GM23248 (cell line): Measurements from ENCODE around the gene CLDN2. TPM values are rescaled to one million over a fixed set of nuclear protein-coding genes. Genes with fewer than 3 reads are reported as not detected.

Experiments used
- DNase-seq: peaks from one replicate; pipeline ENCODE4 v3.0.0-alpha.2; 2015
- H2AFZ ChIP-seq: fragments of 200-600 bp; sonication (generic); 2 replicates; pipeline ENCODE4 v1.6.1; 2016; ENCODE audit warnings: antibody characterized with exemption
- H3F3A ChIP-seq: fragments of 200-600 bp; sonication (generic); 2 replicates; pipeline ENCODE4 v1.6.1; 2016; ENCODE audit warnings: mild to moderate bottlenecking, antibody characterized with exemption, mixed run types; ENCODE audit not compliant: insufficient read depth
- H3K27ac ChIP-seq: fragments of 200-600 bp; sonication (generic); 2 replicates; pipeline ENCODE4 v1.5.1; 2016; ENCODE audit warnings: mild to moderate bottlenecking
- H3K27me3 ChIP-seq: fragments of 200-600 bp; sonication (generic); replicated peaks from 2 replicates; pipeline ENCODE4 v1.6.1; 2016; ENCODE audit warnings: mild to moderate bottlenecking; ENCODE audit not compliant: insufficient read depth
- H3K36me3 ChIP-seq: fragments of 200-600 bp; sonication (generic); 2 replicates; pipeline ENCODE4 v1.6.1; 2016; ENCODE audit warnings: low read depth, mild to moderate bottlenecking
- H3K4me1 ChIP-seq: fragments of 200-600 bp; sonication (generic); 2 replicates; pipeline ENCODE4 v1.6.1; 2016; ENCODE audit warnings: mild to moderate bottlenecking; ENCODE audit not compliant: insufficient read depth
- H3K4me2 ChIP-seq: fragments of 200-600 bp; sonication (generic); one replicate; pipeline ENCODE4 v1.6.1; 2016; ENCODE audit warnings: mild to moderate bottlenecking; ENCODE audit not compliant: unreplicated experiment
- H3K4me3 ChIP-seq: fragments of 200-600 bp; sonication (generic); 2 replicates; pipeline ENCODE4 v1.5.1; 2016; ENCODE audit warnings: mild to moderate bottlenecking
- H3K79me2 ChIP-seq: fragments of 200-600 bp; sonication (generic); 2 replicates; pipeline ENCODE4 v1.6.1; 2016; ENCODE audit warnings: mild to moderate bottlenecking; ENCODE audit not compliant: insufficient read depth
- H3K9ac ChIP-seq: fragments of 200-600 bp; sonication (generic); 2 replicates; pipeline ENCODE4 v1.6.1; 2016; ENCODE audit warnings: mild to moderate bottlenecking
- H3K9me2 ChIP-seq: fragments of 200-600 bp; sonication (generic); 2 replicates; pipeline ENCODE4 v1.6.1; 2016; ENCODE audit warnings: mixed run types, mild to moderate bottlenecking, moderate library complexity; ENCODE audit not compliant: insufficient read depth
- H3K9me3 ChIP-seq: fragments of 200-600 bp; sonication (generic); one replicate; pipeline ENCODE4 v1.6.1; 2017; ENCODE audit warnings: low read depth
- H4K20me1 ChIP-seq: fragments of 200-600 bp; sonication (generic); 2 replicates; pipeline ENCODE4 v1.6.0; 2016; ENCODE audit not compliant: insufficient read depth
- EZH2 ChIP-seq: fragments of 200-600 bp; sonication (generic); IDR thresholded peaks from 2 replicates; pipeline ENCODE4 v1.6.1; 2018; ENCODE audit warnings: antibody characterized with exemption, mild to moderate bottlenecking; ENCODE audit not compliant: insufficient read depth, poor library complexity, severe bottlenecking
- EZH2phosphoT487 ChIP-seq: fragments of 200-600 bp; sonication (generic); IDR thresholded peaks from 2 replicates; pipeline ENCODE4 v1.6.1; 2018; ENCODE audit warnings: antibody characterized with exemption, moderate library complexity, mild to moderate bottlenecking, low read depth; ENCODE audit not compliant: insufficient read depth
- WGBS, 2 experiments: methylation state at CpG; one replicate each; pipeline ENCODE4 v1.1.6; 2015 to 2017; ENCODE audit warnings: low lambda C conversion rate in 2 of 2, low coverage in 1 of 2; ENCODE audit errors: missing lambda C conversion rate in 2 of 2; 5-methylcytosine and 5-hydroxymethylcytosine counted together
- in situ Hi-C: fragments of 300-500 bp; cut with MboI; formaldehyde crosslinking; loops from 2 replicates; pipeline ENCODE4 v1.15.0; 2020
- polyA plus RNA-seq: library from polyadenylated mRNA; unstranded; fragments of >200 nt; fragmentation: Nextera tagmentation; extraction: Ambion mirVana; gene quantifications from 2 replicates; pipeline ENCODE4 v1.2.1, GENCODE V29; 2016
- total RNA-seq: library from RNA; depleted of rRNA; stranded (reverse); fragments of >200 nt; shearing (Covaris generic); gene quantifications from 2 replicates; pipeline ENCODE4 v1.2.3, GENCODE V29; 2014; rRNA removed

Gene CLDN2
- total and polyA plus RNA-seq, 2 experiments from 2014 or later, result not detected

- no peaks in the 10 kb centered on the region for H3K79me2 ChIP-seq
- H3K9ac ChIP-seq, result no peak overlapping the region
- H3K36me3 ChIP-seq, result no peaks in the 10 kb centered on the region
- WGBS, 2 experiments, result 66 to 72% methylated on average over 5 of the region's 5 CpGs
- no peaks in the 10 kb centered on the region for H3F3A ChIP-seq
- in situ Hi-C loops, result no loop called here
- H3K4me2 ChIP-seq, result no peak overlapping the region
- H3K27ac ChIP-seq, result no peak overlapping the region
- DNase-seq, result peak; percentile 1
- no peaks in the 10 kb centered on the region for H3K9me2 ChIP-seq
- no peaks in the 10 kb centered on the region for H3K9me3 ChIP-seq
- no peak for TF ChIP-seq EZH2phosphoT487
- no peaks in the 10 kb centered on the region for H3K4me1 ChIP-seq
- H3K4me3 ChIP-seq, result no peak overlapping the region
- no peaks in the 10 kb centered on the region for H4K20me1 ChIP-seq
- no peaks in the 10 kb centered on the region for H3K27me3 ChIP-seq
- H2AFZ ChIP-seq, result no peak overlapping the region
These were observed 53.4 kb downstream of the CLDN2 start for GRCh38 chrX:106973433-106974149.

GRCh38 chrX:106976416-106976815 is 56.2 kb downstream of the CLDN2 start:
- Histone ChIP-seq H3K79me2 (no peaks in the 10 kb centered on the region), H4K20me1 (no peaks in the 10 kb centered on the region), H3K4me2 (no peak overlapping the region), H3K36me3 (no peaks in the 10 kb centered on the region), H3K27ac (no peak overlapping the region), H3F3A (no peaks in the 10 kb centered on the region), H2AFZ (no peak overlapping the region), H3K4me1 (no peaks in the 10 kb centered on the region), H3K27me3 (no peaks in the 10 kb centered on the region), H3K9ac (no peak overlapping the region), H3K9me3 (no peaks in the 10 kb centered on the region), H3K9me2 (no peaks in the 10 kb centered on the region), H3K4me3 (no peak overlapping the region)
- in situ Hi-C loops, result no loop called here
- TF ChIP-seq EZH2 (no peak), EZH2phosphoT487 (no peak)
- 93% methylated on average over 3 of the region's 3 CpGs for WGBS, 2 experiments
- DNase-seq, result no peak

Other genes starting within 250 kb of the CLDN2 start
- gene RNF128, start 193.7 kb upstream of the CLDN2 start, total RNA-seq, result 0.54 TPM in 1 of 2 replicates, not detected in the other
- 0.16 and 0.28 TPM in 2 replicates for gene RNF128, start 193.7 kb upstream of the CLDN2 start, polyA plus RNA-seq
- 9.3 and 9.5 TPM in 2 replicates for gene TBC1D8B, start 117.7 kb upstream of the CLDN2 start, total RNA-seq
- gene TBC1D8B, start 117.7 kb upstream of the CLDN2 start, polyA plus RNA-seq, result 11.5 and 12.1 TPM in 2 replicates
- not detected in 2 replicates for gene RIPPLY1, start 17.1 kb upstream of the CLDN2 start, total RNA-seq
- not detected in 2 replicates for gene RIPPLY1, start 17.1 kb upstream of the CLDN2 start, polyA plus RNA-seq
- 23.7 and 24.8 TPM in 2 replicates for gene MORC4, start 79.8 kb downstream of the CLDN2 start, total RNA-seq
- 12.3 and 13.4 TPM in 2 replicates for gene MORC4, start 79.8 kb downstream of the CLDN2 start, polyA plus RNA-seq
- 4.9 and 23.3 TPM in 2 replicates for gene RBM41, start 198.4 kb downstream of the CLDN2 start, total RNA-seq
- 12.2 and 12.7 TPM in 2 replicates for gene RBM41, start 198.4 kb downstream of the CLDN2 start, polyA plus RNA-seq